Right renal pelvis (tissue), 4 donors: Measurements from ENCODE around the gene AGBL4. TPM values are rescaled to one million over a fixed set of nuclear protein-coding genes. Genes with fewer than 3 reads are reported as not detected.
"Not testable (repeated sequence)": the region's sequence is repeated elsewhere in the genome, so short reads cannot be mapped to it uniquely, and the experiment has no call there.

ENCODE experiments used
- DNase-seq, 4 donors: peaks; one replicate each; pipeline ENCODE4 v3.0.0-alpha.2; 2013; ENCODE audit warnings: low read depth in 4 of 4, low spot score in 3 of 4, missing footprints in 1 of 4
- polyA plus RNA-seq, 4 donors: library from polyadenylated mRNA; unstranded; fragments of 120-200 nt; gene quantifications; one replicate each; pipeline ENCODE4 v1.2.1, GENCODE V29; 2013; ENCODE audit not compliant: insufficient read length in 4 of 4

AGBL4 gene
- polyA plus RNA-seq, 4 donors, result 0.87 to 1.5 (median 1.2) TPM

- DNase-seq, result no peak
Measured at GRCh38 chr1:49319426-49319963, 704.3 kb downstream of the AGBL4 start.

GRCh38 chr1:49318218-49318617 lies 705.5 kb downstream of the AGBL4 start:
- no peak for DNase-seq

GRCh38 chr1:49307457-49307856 lies 716.3 kb downstream of the AGBL4 start:
- DNase-seq, result no peak

GRCh38 chr1:49306507-49307070 lies 717.2 kb downstream of the AGBL4 start:
- no peak for DNase-seq

- not testable (repeated sequence) for DNase-seq
Measured at GRCh38 chr1:49302400-49302799, 721.4 kb downstream of the AGBL4 start.

GRCh38 chr1:49298304-49298703 lies 725.5 kb downstream of the AGBL4 start:
- DNase-seq, result no peak

GRCh38 chr1:49297783-49298182 lies 726.0 kb downstream of the AGBL4 start:
- no peak for DNase-seq

- DNase-seq, result no peak
Measured at GRCh38 chr1:49294539-49294938, 729.2 kb downstream of the AGBL4 start.

GRCh38 chr1:49293016-49293415 lies 730.7 kb downstream of the AGBL4 start:
- no peak for DNase-seq

GRCh38 chr1:49257211-49258049 lies 766.3 kb downstream of the AGBL4 start:
- DNase-seq, result not testable (repeated sequence)

GRCh38 chr1:49252917-49253316 lies 770.8 kb downstream of the AGBL4 start:
- no peak for DNase-seq

GRCh38 chr1:49251019-49251784 lies 772.6 kb downstream of the AGBL4 start:
- no peak for DNase-seq

- DNase-seq, result no peak
Measured at GRCh38 chr1:49240709-49241221, 783.0 kb downstream of the AGBL4 start.

- no peak for DNase-seq
Measured at GRCh38 chr1:49234988-49235387, 788.8 kb downstream of the AGBL4 start.

- DNase-seq, result no peak
Measured at GRCh38 chr1:49229555-49229954, 794.2 kb downstream of the AGBL4 start.

- DNase-seq, result no peak
Measured at GRCh38 chr1:49226758-49227157, 797.0 kb downstream of the AGBL4 start.

GRCh38 chr1:49225464-49225863 lies 798.3 kb downstream of the AGBL4 start:
- DNase-seq, result no peak

- DNase-seq, result no peak
Measured at GRCh38 chr1:49213301-49213700, 810.5 kb downstream of the AGBL4 start.

- DNase-seq, result no peak
Measured at GRCh38 chr1:49208712-49209111, 815.0 kb downstream of the AGBL4 start.

- DNase-seq, result no peak
Measured at GRCh38 chr1:49204720-49205119, 819.0 kb downstream of the AGBL4 start.

GRCh38 chr1:49200738-49201137 lies 823.0 kb downstream of the AGBL4 start:
- DNase-seq, result no peak
